Measurements from ENCODE around the gene UNC13B. TPM values are rescaled to one million over a fixed set of nuclear protein-coding genes. Genes with fewer than 3 reads are reported as not detected.

UNC13B gene
- total RNA-seq, 1 experiment from 2014 or later: 19.7 TPM

DNA sequence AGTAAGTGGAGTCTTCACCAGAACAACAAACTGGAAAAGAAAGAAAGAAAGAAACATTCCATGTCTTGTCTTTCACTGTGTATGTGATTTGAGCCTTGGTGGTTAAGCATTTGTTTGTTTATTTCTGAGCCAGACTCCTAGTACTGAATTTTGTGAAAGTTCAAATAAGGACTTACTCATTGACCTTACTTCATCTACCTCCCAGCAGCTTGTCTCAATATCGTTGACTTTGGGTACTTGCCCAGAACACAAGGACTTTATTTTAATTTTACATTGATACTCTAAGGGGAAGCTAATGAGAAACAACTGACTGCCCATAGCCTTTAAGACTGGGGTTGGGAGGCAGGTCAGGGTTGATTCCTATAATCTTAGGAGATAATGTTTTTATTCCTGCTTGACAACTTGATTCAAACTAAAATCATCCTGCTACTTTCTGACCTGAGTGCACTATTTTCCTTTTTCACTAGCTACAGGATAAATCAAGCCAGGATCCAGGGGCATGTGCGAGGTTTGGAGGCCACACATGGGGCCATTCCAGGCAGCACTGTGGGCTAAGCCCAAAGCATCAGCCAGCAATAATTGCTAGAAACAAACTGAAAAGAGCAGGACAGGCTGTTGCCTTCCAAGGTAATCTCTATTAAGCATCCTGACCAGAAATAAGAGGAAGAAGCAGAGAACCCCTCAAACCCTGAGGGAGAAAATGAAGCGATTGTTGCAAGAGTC is 189.2 kb downstream of the UNC13B start:
- Histone ChIP-seq H3K27me3 (replicated peaks; ENCODE audit: control insufficient read depth, insufficient read depth, low read length) (no peaks in the 10 kb centered on the region), H3K4me3 (ENCODE audit: low read depth, low read length) (no peak overlapping the region), H3K36me3 (ENCODE audit: control insufficient read depth, insufficient read depth, low read length) (no peaks in the 10 kb centered on the region), H3K4me1 (no peaks in the 10 kb centered on the region), H3K9me3 (no peaks in the 10 kb centered on the region)
- Mint-ChIP-seq H3K9me3 (ENCODE audit: unreplicated experiment) (no peaks in the 10 kb centered on the region), H3K27ac (ENCODE audit: unreplicated experiment) (no peak overlapping the region), H3K4me3 (ENCODE audit: unreplicated experiment) (no peak overlapping the region), H3K4me1 (ENCODE audit: low read depth, unreplicated experiment) (no peaks in the 10 kb centered on the region), H3K36me3 (ENCODE audit: insufficient read depth, unreplicated experiment) (peaks cover 6% of the 10 kb centered on the region), H3K27me3 (ENCODE audit: insufficient read depth, unreplicated experiment) (no peaks in the 10 kb centered on the region)
- ChIA-PET CTCF (no interaction called here), POLR2A (no interaction called here)
- BruUV-seq (replicated peaks): no TSS peak
- intact Hi-C loops (cut with micrococcal nuclease; ENCODE audit: unreplicated experiment): no loop called here
- no peak for DNase-seq
- no peak for TF ChIP-seq CTCF (IDR thresholded peaks at IDR 0.05; ENCODE audit: insufficient read depth in 1 of 2, low read depth in 1 of 2, low read length in 1 of 2, severe bottlenecking in 1 of 2, unreplicated experiment in 1 of 2)

GRCh38 chr9:35353731-35354365 is 192.0 kb downstream of the UNC13B start:
- H3K4me1 Mint-ChIP-seq (ENCODE audit: low read depth, unreplicated experiment): no peaks in the 10 kb centered on the region
- Histone ChIP-seq H3K4me3 (ENCODE audit: low read depth, low read length) (no peak overlapping the region), H3K27me3 (replicated peaks; ENCODE audit: control insufficient read depth, insufficient read depth, low read length) (no peaks in the 10 kb centered on the region), H3K9me3 (no peaks in the 10 kb centered on the region), H3K4me1 (no peaks in the 10 kb centered on the region), H3K36me3 (ENCODE audit: control insufficient read depth, insufficient read depth, low read length) (no peaks in the 10 kb centered on the region)
- H3K27me3 Mint-ChIP-seq (ENCODE audit: insufficient read depth, unreplicated experiment): no peaks in the 10 kb centered on the region
- CTCF ChIA-PET: no interaction called here
- POLR2A ChIA-PET: no interaction called here
- no peak for TF ChIP-seq CTCF (IDR thresholded peaks at IDR 0.05; ENCODE audit: insufficient read depth in 1 of 2, low read depth in 1 of 2, low read length in 1 of 2, severe bottlenecking in 1 of 2, unreplicated experiment in 1 of 2)
- H3K27ac Mint-ChIP-seq (ENCODE audit: unreplicated experiment): no peak overlapping the region
- peaks cover 6% of the 10 kb centered on the region for H3K36me3 Mint-ChIP-seq (ENCODE audit: insufficient read depth, unreplicated experiment)
- no peaks in the 10 kb centered on the region for H3K9me3 Mint-ChIP-seq (ENCODE audit: unreplicated experiment)
- intact Hi-C loops (cut with micrococcal nuclease; ENCODE audit: unreplicated experiment): no loop called here
- BruUV-seq (replicated peaks): no TSS peak
- no peak overlapping the region for H3K4me3 Mint-ChIP-seq (ENCODE audit: unreplicated experiment)
- DNase-seq: no peak

DNA sequence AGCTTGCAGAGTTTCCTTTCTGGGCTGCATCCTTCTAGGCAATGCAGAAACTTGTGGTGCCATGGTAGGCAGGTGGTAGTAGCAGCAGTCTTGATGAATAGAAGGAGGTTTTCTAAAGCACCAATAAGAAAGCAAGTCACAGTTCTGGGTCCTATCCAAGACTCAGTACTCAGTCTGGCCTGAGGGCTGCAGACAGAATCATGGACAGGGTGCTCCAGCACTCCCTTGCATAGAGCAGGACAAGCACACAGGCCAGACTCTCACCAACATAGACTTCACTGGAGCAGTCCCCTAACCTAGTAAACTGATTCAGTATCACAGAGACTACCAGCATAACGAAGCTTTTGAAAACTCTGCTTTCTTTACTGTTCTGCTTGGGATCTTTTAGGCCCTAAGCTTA is 194.1 kb downstream of the UNC13B start:
- no peaks in the 10 kb centered on the region for H3K27me3 Mint-ChIP-seq (ENCODE audit: insufficient read depth, unreplicated experiment)
- BruUV-seq (replicated peaks): no TSS peak
- intact Hi-C loops (cut with micrococcal nuclease; ENCODE audit: unreplicated experiment): no loop called here
- H3K4me1 Mint-ChIP-seq (ENCODE audit: low read depth, unreplicated experiment): no peaks in the 10 kb centered on the region
- POLR2A ChIA-PET: no interaction called here
- no peak overlapping the region for H3K4me3 Mint-ChIP-seq (ENCODE audit: unreplicated experiment)
- Histone ChIP-seq H3K4me1 (no peaks in the 10 kb centered on the region), H3K4me3 (ENCODE audit: low read depth, low read length) (no peak overlapping the region), H3K27me3 (replicated peaks; ENCODE audit: control insufficient read depth, insufficient read depth, low read length) (no peaks in the 10 kb centered on the region), H3K9me3 (no peaks in the 10 kb centered on the region), H3K36me3 (ENCODE audit: control insufficient read depth, insufficient read depth, low read length) (no peaks in the 10 kb centered on the region)
- CTCF ChIA-PET: no interaction called here
- no peaks in the 10 kb centered on the region for H3K9me3 Mint-ChIP-seq (ENCODE audit: unreplicated experiment)
- no peak for DNase-seq
- no peak for TF ChIP-seq CTCF (IDR thresholded peaks at IDR 0.05; ENCODE audit: insufficient read depth in 1 of 2, low read depth in 1 of 2, low read length in 1 of 2, severe bottlenecking in 1 of 2, unreplicated experiment in 1 of 2)
- H3K36me3 Mint-ChIP-seq (ENCODE audit: insufficient read depth, unreplicated experiment): peaks cover 6% of the 10 kb centered on the region
- H3K27ac Mint-ChIP-seq (ENCODE audit: unreplicated experiment): no peak overlapping the region

Data from Caco-2 (cell line).